Neuronal stem cell (in vitro differentiated cells): ENCODE results near the gene SUN1.

Experiments
- DNase-seq: peaks from one replicate; pipeline ENCODE4 v3.0.0-alpha.2; 2013; ENCODE audit warnings: low spot score
- H2AFZ ChIP-seq: one replicate; pipeline ENCODE4 v1.6.1; 2013; ENCODE audit warnings: mild to moderate bottlenecking, low read length, inconsistent platforms
- H2AK5ac ChIP-seq: 2 replicates; pipeline ENCODE4 v1.6.1; 2013; ENCODE audit warnings: low read depth, mild to moderate bottlenecking, inconsistent platforms, low read length, moderate library complexity, mixed read lengths
- H2BK120ac ChIP-seq: 2 replicates; pipeline ENCODE4 v1.6.1; 2013; ENCODE audit warnings: low read depth, mild to moderate bottlenecking, inconsistent platforms, low read length, moderate library complexity, mixed read lengths
- H2BK12ac ChIP-seq: one replicate; pipeline ENCODE4 v1.6.1; 2013; ENCODE audit warnings: low read length, inconsistent platforms
- H2BK15ac ChIP-seq: 2 replicates; pipeline ENCODE4 v1.6.1; 2013; ENCODE audit warnings: mild to moderate bottlenecking, low read length, inconsistent platforms, mixed read lengths
- H2BK5ac ChIP-seq: one replicate; pipeline ENCODE4 v1.6.1; 2013; ENCODE audit warnings: inconsistent platforms, mild to moderate bottlenecking, low read length, moderate library complexity
- H3K14ac ChIP-seq: one replicate; pipeline ENCODE4 v1.6.1; 2013; ENCODE audit warnings: low read length, inconsistent platforms
- H3K18ac ChIP-seq: 2 replicates; pipeline ENCODE4 v1.6.1; 2013; ENCODE audit warnings: low read length, inconsistent platforms
- H3K23ac ChIP-seq: 2 replicates; pipeline ENCODE4 v1.6.1; 2013; ENCODE audit warnings: low read depth, mild to moderate bottlenecking, mixed read lengths, low read length, inconsistent platforms; ENCODE audit not compliant: poor library complexity
- H3K27ac ChIP-seq: replicated peaks from 3 replicates; pipeline ENCODE4 v1.5.1; 2013; ENCODE audit warnings: low read length, inconsistent platforms
- H3K27me3 ChIP-seq, 3 experiments: 2 replicates each; pipeline ENCODE4 v1.6.1; 2013; ENCODE audit warnings: low read length in 3 of 3, mild to moderate bottlenecking in 2 of 3, inconsistent platforms in 1 of 3, low read depth in 1 of 3, mixed read lengths in 1 of 3, moderate library complexity in 1 of 3; ENCODE audit not compliant: control insufficient read depth in 3 of 3, insufficient read depth in 3 of 3
- H3K36me3 ChIP-seq, 2 donors: replicated peaks in 1 of 2; 2 replicates each; pipeline ENCODE4 v1.6.1; 2013; ENCODE audit warnings: low read length in 2 of 2; ENCODE audit not compliant: control insufficient read depth in 2 of 2, insufficient read depth in 2 of 2
- H3K4ac ChIP-seq: 2 replicates; pipeline ENCODE4 v1.6.1; 2013; ENCODE audit warnings: inconsistent platforms, mild to moderate bottlenecking, low read length, moderate library complexity
- H3K4me1 ChIP-seq, 2 donors: 1 replicate in 1 of 2; 2 replicates in 1 of 2; pipeline ENCODE4 v1.6.1; 2013; ENCODE audit warnings: low read length in 2 of 2, low read depth in 1 of 2; ENCODE audit not compliant: control insufficient read depth in 2 of 2, insufficient read depth in 1 of 2
- H3K4me2 ChIP-seq: one replicate; pipeline ENCODE4 v1.6.1; 2013; ENCODE audit warnings: mild to moderate bottlenecking, low read length, inconsistent platforms; ENCODE audit not compliant: insufficient read depth, poor library complexity, severe bottlenecking
- H3K4me3 ChIP-seq, 2 donors: 2 replicates each; pipeline ENCODE4 v1.5.1; 2013; ENCODE audit warnings: low read length in 2 of 2, mild to moderate bottlenecking in 2 of 2, inconsistent platforms in 1 of 2, moderate library complexity in 1 of 2
- H3K79me1 ChIP-seq: one replicate; pipeline ENCODE4 v1.6.1; 2013; ENCODE audit warnings: low read depth, mild to moderate bottlenecking, inconsistent platforms, low read length, moderate library complexity
- H3K9ac ChIP-seq: one replicate; pipeline ENCODE4 v1.6.1; 2013; ENCODE audit warnings: mild to moderate bottlenecking, low read depth, low read length, inconsistent platforms; ENCODE audit not compliant: poor library complexity
- H3K9me3 ChIP-seq, 2 donors: replicated peaks in 1 of 2; 2 replicates each; pipeline versions ENCODE3 to v1.6.1; 2013; ENCODE audit warnings: low read length in 2 of 2, mild to moderate bottlenecking in 2 of 2, inconsistent platforms in 1 of 2, low read depth in 1 of 2, mixed read lengths in 1 of 2, moderate library complexity in 1 of 2; ENCODE audit not compliant: control insufficient read depth in 2 of 2, insufficient read depth in 1 of 2
- H4K8ac ChIP-seq: one replicate; pipeline ENCODE4 v1.6.1; 2013; ENCODE audit warnings: low read depth, mild to moderate bottlenecking, inconsistent platforms, low read length, moderate library complexity
- H4K91ac ChIP-seq: one replicate; pipeline ENCODE4 v1.6.1; 2013; ENCODE audit warnings: low read length, low read depth, mild to moderate bottlenecking, inconsistent platforms; ENCODE audit not compliant: poor library complexity
- WGBS, 2 donors: extraction: QIAGEN DNeasy Blood & Tissue Kit; methylation state at CpG; one replicate each; pipeline ENCODE4 v1.1.7; 2013; ENCODE audit warnings: missing lambda C conversion rate in 2 of 2, mixed read lengths in 1 of 2; ENCODE audit not compliant: insufficient read length in 2 of 2, insufficient replicate concordance in 1 of 2; ENCODE audit errors: extremely low coverage in 2 of 2; 5-methylcytosine and 5-hydroxymethylcytosine counted together

SUN1 gene

GRCh38 chr7:841943-842342 lies 9.7 kb downstream of the SUN1 start:
- Histone ChIP-seq H2BK5ac (no peak overlapping the region), H3K27me3 (no peaks in the 10 kb centered on the region), H4K8ac (peak overlapping the region; percentile 72), H2BK120ac (no peak overlapping the region), H3K4me3 (peak overlapping the region in 1 of 2 donors; percentile 44), H4K91ac (no peak overlapping the region), H3K79me1 (peaks cover 13% of the 10 kb centered on the region), H3K9me3 (peaks cover 4 to 6% of the 10 kb centered on the region in 2 donors), H3K4me1 (peaks cover 0 to 11% of the 10 kb centered on the region in 2 donors), H3K36me3 (peaks cover 30 to 88% of the 10 kb centered on the region in 2 donors), H2BK12ac (no peak overlapping the region), H3K4me2 (no peak overlapping the region), H3K9ac (no peak overlapping the region), H3K14ac (no peak overlapping the region), H2AFZ (no peak overlapping the region), H3K4ac (no peak overlapping the region), H3K23ac (no peak overlapping the region), H3K18ac (no peak overlapping the region), H2BK15ac (no peak overlapping the region), H3K27ac (no peak overlapping the region), H2AK5ac (no peak overlapping the region)
- DNase-seq: no peak
- no CpG with 5 or more reads among the region's 16 CpGs for WGBS, 2 donors

- Histone ChIP-seq H3K27me3 (no peaks in the 10 kb centered on the region), H2AK5ac (no peak overlapping the region), H3K4me3 (no peak overlapping the region), H2BK12ac (no peak overlapping the region), H3K27ac (no peak overlapping the region), H2BK15ac (no peak overlapping the region), H3K18ac (no peak overlapping the region), H3K4me2 (no peak overlapping the region), H2BK5ac (no peak overlapping the region), H3K4ac (no peak overlapping the region), H2AFZ (no peak overlapping the region), H2BK120ac (no peak overlapping the region), H3K9ac (peak overlapping the region; percentile 15), H3K4me1 (peaks cover 0 to 11% of the 10 kb centered on the region in 2 donors), H3K23ac (no peak overlapping the region), H3K14ac (no peak overlapping the region), H3K9me3 (peaks cover 5 to 6% of the 10 kb centered on the region in 2 donors), H3K79me1 (peaks cover 10% of the 10 kb centered on the region), H3K36me3 (peaks cover 29 to 82% of the 10 kb centered on the region in 2 donors), H4K91ac (no peak overlapping the region), H4K8ac (no peak overlapping the region)
- no CpG with 5 or more reads among the region's 8 CpGs for WGBS, 2 donors
- no peak for DNase-seq
These were observed 10.3 kb downstream of the SUN1 start for GRCh38 chr7:842431-843031.

GRCh38 chr7:843230-843629 lies 11.0 kb downstream of the SUN1 start:
- H3K27me3 ChIP-seq: no peaks in the 10 kb centered on the region

GRCh38 chr7:844043-844442 lies 11.8 kb downstream of the SUN1 start:
- Histone ChIP-seq H2BK120ac (no peak overlapping the region), H3K14ac (no peak overlapping the region), H3K4ac (no peak overlapping the region), H2AK5ac (no peak overlapping the region), H3K4me3 (no peak overlapping the region), H3K79me1 (peaks cover 10% of the 10 kb centered on the region), H3K9me3 (peaks cover 5 to 6% of the 10 kb centered on the region in 2 donors), H3K4me2 (no peak overlapping the region), H4K91ac (no peak overlapping the region), H3K27me3 (no peaks in the 10 kb centered on the region), H4K8ac (no peak overlapping the region), H3K36me3 (peaks cover 29 to 77% of the 10 kb centered on the region in 2 donors), H3K9ac (no peak overlapping the region), H2AFZ (no peak overlapping the region), H2BK5ac (no peak overlapping the region), H2BK15ac (no peak overlapping the region), H3K27ac (no peak overlapping the region), H3K4me1 (peaks cover 0 to 11% of the 10 kb centered on the region in 2 donors), H3K23ac (no peak overlapping the region), H3K18ac (no peak overlapping the region), H2BK12ac (no peak overlapping the region)
- no peak for DNase-seq
- WGBS, 2 donors: no CpG with 5 or more reads among the region's 14 CpGs

More at GRCh38 chr7:843230-843629, 11.0 kb downstream of the SUN1 start:
- Histone ChIP-seq H2AK5ac (no peak overlapping the region), H3K14ac (no peak overlapping the region), H3K36me3 (peaks cover 30 to 79% of the 10 kb centered on the region in 2 donors), H2BK5ac (no peak overlapping the region), H3K79me1 (peaks cover 10% of the 10 kb centered on the region), H3K9me3 (peaks cover 5 to 6% of the 10 kb centered on the region in 2 donors), H3K27ac (no peak overlapping the region), H3K23ac (no peak overlapping the region), H2BK12ac (no peak overlapping the region), H2BK120ac (no peak overlapping the region), H2AFZ (no peak overlapping the region), H3K9ac (no peak overlapping the region), H2BK15ac (no peak overlapping the region), H4K91ac (no peak overlapping the region), H3K18ac (no peak overlapping the region), H3K4me1 (peaks cover 0 to 11% of the 10 kb centered on the region in 2 donors), H3K4me3 (no peak overlapping the region), H3K4me2 (no peak overlapping the region), H3K4ac (no peak overlapping the region), H4K8ac (no peak overlapping the region)
- WGBS, 2 donors: no CpG with 5 or more reads among the region's 17 CpGs
- DNase-seq: no peak
